Ovary (tissue), 9 donors: ENCODE results near the gene LCTL. TPM values are rescaled to one million over a fixed set of nuclear protein-coding genes. Genes with fewer than 3 reads are reported as not detected.

Source experiments
- DNase-seq, 5 donors: peaks; one replicate each; pipeline ENCODE4 v3.0.0-alpha.2; 2019 to 2020
- H3K27ac ChIP-seq, 2 donors: fragments of 200-600 bp; one replicate each; pipeline versions ENCODE4 v1.5.1 to v1.8.0; 2019 to 2022
- H3K27me3 ChIP-seq: fragments of 200-600 bp; one replicate; pipeline ENCODE4 v1.8.0; 2022
- H3K36me3 ChIP-seq: fragments of 200-600 bp; sonication (generic); one replicate; pipeline ENCODE4 v1.5.1; 2019
- H3K4me1 ChIP-seq: one replicate; pipeline ENCODE4 v1.8.1; 2013; ENCODE audit warnings: mild to moderate bottlenecking, moderate library complexity; ENCODE audit not compliant: insufficient read depth
- H3K4me3 ChIP-seq: fragments of 200-600 bp; sonication (generic); one replicate; pipeline ENCODE4 v1.5.1; 2017
- H3K9me3 ChIP-seq, 2 donors: fragments of 200-600 bp in 1 of 2; sonication (generic) in 1 of 2; one replicate each; pipeline versions ENCODE4 v1.5.1 to v1.8.1; 2013 to 2019; ENCODE audit warnings: mild to moderate bottlenecking in 1 of 2, moderate library complexity in 1 of 2
- CTCF ChIP-seq, 3 donors: fragments of 450-650 bp in 2 of 3; fragments of 200-600 bp in 1 of 3; IDR thresholded peaks; one replicate each; pipeline versions ENCODE4 v1.5.1 to v1.8.0; 2016 to 2022; ENCODE audit warnings: antibody characterized with exemption in 3 of 3, mild to moderate bottlenecking in 1 of 3
- EP300 ChIP-seq: sonication (generic); formaldehyde crosslinking; IDR thresholded peaks from one replicate; pipeline ENCODE4 v1.6.1; 2017; ENCODE audit warnings: antibody characterized with exemption
- POLR2A ChIP-seq: fragments of 450-650 bp; IDR thresholded peaks from one replicate; pipeline ENCODE4 v1.6.1; 2017; ENCODE audit warnings: antibody characterized with exemption, mild to moderate bottlenecking, moderate library complexity
- WGBS, 3 donors: extraction: QIAGEN DNeasy Blood & Tissue Kit in 1 of 3; methylation state at CpG; one replicate each; pipeline versions ENCODE4 v1.1.5 to v1.1.7; 2013 to 2017; 5-methylcytosine and 5-hydroxymethylcytosine counted together
- intact Hi-C, 4 donors: fragments of 100-400 bp; cut with DNase I; formaldehyde crosslinking; loops; one replicate each; pipeline versions ENCODE4 v1.11.0 to v1.15.1; 2022 to 2023
- polyA plus RNA-seq, 2 donors: library from polyadenylated mRNA; stranded (reverse); fragments of 200-250 nt in 1 of 2; fragments of 350-450 nt in 1 of 2; fragmentation: Illumina TruSeq in 1 of 2; extraction: RNeasy Lipid Tissue Mini Kit (QIAGEN cat#74804) in 1 of 2; gene quantifications; one replicate each; pipeline ENCODE4 v1.2.3, GENCODE V29; 2013 to 2014
- total RNA-seq, 7 donors: library from RNA; depleted of rRNA in 2 of 7; stranded (reverse); fragments of >200 nt in 2 of 7; fragmentation: NEBNext Ultra II Directional in 3 of 7; extraction: Animal tissue kit (Norgen Biotek cat#: 25700) in 3 of 7; gene quantifications; one replicate each; pipeline versions ENCODE4 v1.1.0 to v1.2.4, GENCODE V29; 2016 to 2023
- donor health status: DM: no; HTN: no; CAD: no; lungs with moderate emphysema.
- donor health status: DM: no; HTN: no; CAD: no.
- donor health status: Bipolar disorder and iron deficiency.
- donor health status: DM: yes; HTN: yes; CAD: no.
- donor health status: DM: no; HTN: no; CAD: no.
- donor health status: DM: yes; HTN: yes; CAD: no.

Gene LCTL
- total and polyA plus RNA-seq, 9 donors, result 0.23 TPM; not detected in 8

- 70 to 83% (median 83%) methylated on average over 14 of the region's 14 CpGs for WGBS, 3 donors
- H3K27ac ChIP-seq, result no peak overlapping the region
- DNase-seq, result no peak
- H3K4me1 ChIP-seq, result no peaks in the 10 kb centered on the region
- no peaks in the 10 kb centered on the region for H3K27me3 ChIP-seq
- no peak overlapping the region for H3K4me3 ChIP-seq
- no peaks in the 10 kb centered on the region for H3K9me3 ChIP-seq
- TF ChIP-seq EP300, result no peak
- no peak for TF ChIP-seq POLR2A
- no peak for TF ChIP-seq CTCF (IDR thresholded peaks at IDR 0.05)
- H3K36me3 ChIP-seq, result no peaks in the 10 kb centered on the region
- intact Hi-C loops, result no loop called here
Measured at GRCh38 chr15:66598095-66598815, 32.5 kb upstream of the LCTL start.

GRCh38 chr15:66595931-66596545 is 30.2 kb upstream of the LCTL start:
- Histone ChIP-seq H3K27ac (no peak overlapping the region), H3K27me3 (no peaks in the 10 kb centered on the region), H3K4me1 (no peaks in the 10 kb centered on the region), H3K4me3 (no peak overlapping the region), H3K9me3 (no peaks in the 10 kb centered on the region), H3K36me3 (no peaks in the 10 kb centered on the region)
- TF ChIP-seq POLR2A (no peak), EP300 (no peak), CTCF (IDR thresholded peaks at IDR 0.05) (no peak)
- 68 to 76% (median 76%) methylated on average over 8 of the region's 8 CpGs for WGBS, 3 donors
- DNase-seq, result no peak
- intact Hi-C loops, result no loop called here

- intact Hi-C loops, result no loop called here
- H3K27me3 ChIP-seq, result no peaks in the 10 kb centered on the region
- H3K4me3 ChIP-seq, result no peak overlapping the region
- H3K4me1 ChIP-seq, result no peaks in the 10 kb centered on the region
- no peaks in the 10 kb centered on the region for H3K9me3 ChIP-seq
- no peak for DNase-seq
- H3K36me3 ChIP-seq, result no peaks in the 10 kb centered on the region
- H3K27ac ChIP-seq, result no peak overlapping the region
- TF ChIP-seq POLR2A (no peak), EP300 (no peak), CTCF (IDR thresholded peaks at IDR 0.05) (no peak)
Measured at GRCh38 chr15:66595332-66595731, 29.5 kb upstream of the LCTL start.

- no peak overlapping the region for H3K27ac ChIP-seq
- H3K9me3 ChIP-seq, result no peaks in the 10 kb centered on the region
- no peaks in the 10 kb centered on the region for H3K4me1 ChIP-seq
- 75 to 81% (median 80%) methylated on average over 5 of the region's 5 CpGs for WGBS, 3 donors
- no peak overlapping the region for H3K4me3 ChIP-seq
- intact Hi-C loops, result no loop called here
- H3K27me3 ChIP-seq, result no peaks in the 10 kb centered on the region
- DNase-seq, result no peak
- no peak for TF ChIP-seq CTCF (IDR thresholded peaks at IDR 0.05)
- no peak for TF ChIP-seq POLR2A
- TF ChIP-seq EP300, result no peak
- no peaks in the 10 kb centered on the region for H3K36me3 ChIP-seq
Measured at GRCh38 chr15:66594836-66595235, 29.0 kb upstream of the LCTL start.
